Chondrocyte (in vitro differentiated cells): ENCODE results near the gene TECPR1. TPM values are rescaled to one million over a fixed set of nuclear protein-coding genes. Genes with fewer than 3 reads are reported as not detected.

Experiments
- DNase-seq: peaks from one replicate; pipeline ENCODE4 v3.0.0; 2021; ENCODE audit warnings: mixed read lengths, low spot score
- H3K27ac Mint-ChIP-seq: one replicate; pipeline ENCODE4 v1.8.0; 2021; ENCODE audit warnings: mild to moderate bottlenecking, moderate library complexity, mixed read lengths; ENCODE audit not compliant: unreplicated experiment
- H3K27me3 Mint-ChIP-seq: 2 replicates; pipeline ENCODE4 v1.8.0; 2021; ENCODE audit warnings: low read depth, mixed read lengths
- H3K36me3 Mint-ChIP-seq: 2 replicates; pipeline ENCODE4 v1.8.0; 2021; ENCODE audit warnings: low read depth, mixed read lengths
- H3K4me1 Mint-ChIP-seq: 2 replicates; pipeline ENCODE4 v1.8.0; 2021; ENCODE audit warnings: low read depth, mild to moderate bottlenecking, mixed read lengths
- H3K4me3 Mint-ChIP-seq: one replicate; pipeline ENCODE4 v1.8.0; 2021; ENCODE audit warnings: mild to moderate bottlenecking, moderate library complexity, mixed read lengths; ENCODE audit not compliant: unreplicated experiment
- H3K9me3 Mint-ChIP-seq: 2 replicates; pipeline ENCODE4 v1.8.0; 2021; ENCODE audit warnings: low read depth, mixed read lengths
- total RNA-seq: library from RNA; stranded (reverse); gene quantifications from 3 replicates; pipeline ENCODE4 v1.2.1, GENCODE V29; 2021
- TF ChIP-seq, protein P1 (sequence below): fragments of 200-600 bp; sonication (generic); IDR thresholded peaks from 2 replicates; pipeline ENCODE4 v1.5.0; 2021; ENCODE audit warnings: antibody characterized with exemption, mild to moderate bottlenecking, moderate library complexity

TECPR1 gene
- total RNA-seq, 1 donor from 2014 or later, result 27.3 TPM

DNA sequence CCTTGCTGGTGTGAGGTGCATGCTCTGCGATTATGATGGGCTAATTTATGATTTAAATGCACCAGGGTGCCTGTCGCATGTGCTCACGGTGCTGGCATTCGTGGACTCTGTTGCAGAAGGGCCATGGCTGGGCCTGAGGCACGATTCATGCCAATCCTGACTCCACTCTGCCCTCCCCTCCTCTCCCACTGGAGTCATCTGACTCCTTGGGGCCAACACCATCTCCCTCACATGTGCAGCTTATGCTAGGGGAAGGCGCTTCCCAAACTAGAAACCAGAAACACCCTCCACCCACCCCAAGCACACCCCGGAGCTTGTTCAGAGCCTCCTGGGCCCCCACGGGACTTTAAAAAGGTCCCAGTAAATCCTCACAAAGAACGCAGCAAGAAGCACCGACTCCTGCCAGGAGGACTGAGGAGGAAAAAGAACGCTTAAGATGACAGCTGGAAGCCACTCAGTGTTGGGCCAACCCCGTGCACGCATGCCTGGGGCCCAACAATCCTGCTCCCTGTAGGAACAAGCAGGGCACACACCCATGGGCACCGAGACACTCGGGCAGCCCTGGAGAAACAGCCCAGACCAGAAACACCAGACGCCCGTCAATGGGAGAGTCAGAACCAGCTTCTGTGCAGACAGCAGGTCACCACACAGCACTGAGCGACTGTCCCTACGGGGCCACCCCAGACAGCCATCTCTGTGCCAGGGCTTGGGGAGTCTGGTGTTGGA lies 43.6 kb upstream of the TECPR1 start:
- no peak for DNase-seq
- Mint-ChIP-seq H3K4me1 (peaks cover 5% of the 10 kb centered on the region), H3K9me3 (no peaks in the 10 kb centered on the region), H3K27me3 (no peaks in the 10 kb centered on the region), H3K4me3 (no peak overlapping the region), H3K36me3 (peaks cover 10% of the 10 kb centered on the region), H3K27ac (peak overlapping the region; percentile 17)
- TF ChIP-seq, protein P1, sequence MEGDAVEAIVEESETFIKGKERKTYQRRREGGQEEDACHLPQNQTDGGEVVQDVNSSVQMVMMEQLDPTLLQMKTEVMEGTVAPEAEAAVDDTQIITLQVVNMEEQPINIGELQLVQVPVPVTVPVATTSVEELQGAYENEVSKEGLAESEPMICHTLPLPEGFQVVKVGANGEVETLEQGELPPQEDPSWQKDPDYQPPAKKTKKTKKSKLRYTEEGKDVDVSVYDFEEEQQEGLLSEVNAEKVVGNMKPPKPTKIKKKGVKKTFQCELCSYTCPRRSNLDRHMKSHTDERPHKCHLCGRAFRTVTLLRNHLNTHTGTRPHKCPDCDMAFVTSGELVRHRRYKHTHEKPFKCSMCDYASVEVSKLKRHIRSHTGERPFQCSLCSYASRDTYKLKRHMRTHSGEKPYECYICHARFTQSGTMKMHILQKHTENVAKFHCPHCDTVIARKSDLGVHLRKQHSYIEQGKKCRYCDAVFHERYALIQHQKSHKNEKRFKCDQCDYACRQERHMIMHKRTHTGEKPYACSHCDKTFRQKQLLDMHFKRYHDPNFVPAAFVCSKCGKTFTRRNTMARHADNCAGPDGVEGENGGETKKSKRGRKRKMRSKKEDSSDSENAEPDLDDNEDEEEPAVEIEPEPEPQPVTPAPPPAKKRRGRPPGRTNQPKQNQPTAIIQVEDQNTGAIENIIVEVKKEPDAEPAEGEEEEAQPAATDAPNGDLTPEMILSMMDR, result no peak

DNA sequence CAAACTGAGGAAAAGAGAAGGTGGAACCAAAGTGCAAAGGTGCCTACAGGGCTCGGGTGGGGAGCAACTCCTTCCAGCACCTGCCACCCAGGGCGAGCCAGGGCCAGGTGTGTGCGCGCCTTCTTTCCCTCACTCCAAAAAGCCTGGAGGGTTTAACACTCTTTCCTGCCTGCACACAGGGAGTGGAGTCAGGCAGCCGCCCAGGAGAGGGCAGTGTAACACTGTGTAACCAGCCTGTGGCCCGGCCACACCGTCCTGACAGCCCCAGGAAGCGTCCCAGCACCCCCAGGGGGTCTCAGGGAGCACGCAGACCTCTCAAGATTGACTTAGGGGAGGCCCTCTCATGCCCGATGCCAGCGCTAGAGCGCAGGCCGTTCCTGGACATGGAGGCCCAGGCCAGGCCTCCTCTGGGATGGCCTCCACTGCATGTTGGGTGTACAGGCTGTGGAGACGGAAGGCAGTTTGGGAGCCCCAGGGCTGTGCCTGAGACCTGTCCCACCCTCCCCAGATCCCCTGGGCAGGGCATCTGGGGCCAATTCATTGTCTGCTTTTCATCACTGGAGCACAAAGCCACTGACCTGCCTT lies 42.9 kb upstream of the TECPR1 start:
- H3K27me3 Mint-ChIP-seq, result no peaks in the 10 kb centered on the region
- peaks cover 5% of the 10 kb centered on the region for H3K4me1 Mint-ChIP-seq
- no peak overlapping the region for H3K27ac Mint-ChIP-seq
- peaks cover 9% of the 10 kb centered on the region for H3K36me3 Mint-ChIP-seq
- TF ChIP-seq, protein P1, result peak; percentile 84
- no peak overlapping the region for H3K4me3 Mint-ChIP-seq
- no peak for DNase-seq
- no peaks in the 10 kb centered on the region for H3K9me3 Mint-ChIP-seq

DNA sequence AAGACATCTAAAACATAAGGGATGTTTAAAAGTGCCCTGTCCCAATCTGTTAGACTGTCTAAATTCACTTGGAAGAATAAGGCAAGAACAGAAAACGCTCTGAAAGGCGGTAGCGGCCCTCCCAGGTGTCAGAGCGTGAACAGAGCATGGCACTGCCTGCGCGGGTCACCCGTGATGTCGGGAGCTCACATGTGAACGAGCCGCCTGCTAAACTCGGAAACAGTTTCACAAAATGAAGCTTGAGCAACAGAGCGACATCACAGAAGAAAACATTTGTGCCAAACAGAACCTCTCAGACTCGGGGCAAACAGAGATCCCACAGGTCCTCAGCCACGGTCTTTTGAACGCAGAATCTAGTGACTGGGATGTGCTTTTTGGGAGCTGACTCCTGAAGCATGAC lies 42.3 kb upstream of the TECPR1 start:
- H3K36me3 Mint-ChIP-seq, result peaks cover 9% of the 10 kb centered on the region
- no peak for DNase-seq
- TF ChIP-seq, protein P1, result no peak
- no peaks in the 10 kb centered on the region for H3K27me3 Mint-ChIP-seq
- H3K27ac Mint-ChIP-seq, result peak overlapping the region; percentile 41
- H3K4me3 Mint-ChIP-seq, result no peak overlapping the region
- H3K9me3 Mint-ChIP-seq, result no peaks in the 10 kb centered on the region
- H3K4me1 Mint-ChIP-seq, result peaks cover 11% of the 10 kb centered on the region

DNA sequence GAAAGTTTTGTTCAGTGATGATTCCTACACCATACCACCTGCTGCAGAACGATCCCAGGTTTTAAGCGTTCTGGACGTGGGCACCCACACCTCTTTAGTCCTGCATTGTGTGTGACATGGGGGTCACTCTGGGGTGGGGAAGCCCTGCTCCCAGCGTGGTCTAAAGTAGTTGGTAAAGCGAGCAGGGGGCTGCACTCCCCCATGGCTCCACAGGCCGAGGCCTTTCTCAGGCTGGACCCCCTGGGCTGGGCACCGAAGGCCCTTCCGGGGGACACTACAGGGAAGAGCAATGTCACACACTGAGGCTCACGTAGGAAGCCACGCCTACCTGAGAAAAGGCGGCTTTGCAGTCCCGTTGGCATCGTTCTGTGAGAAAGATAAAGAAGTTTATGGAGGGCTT lies 41.7 kb upstream of the TECPR1 start:
- DNase-seq, result no peak
- peaks cover 9% of the 10 kb centered on the region for H3K36me3 Mint-ChIP-seq
- H3K4me3 Mint-ChIP-seq, result no peak overlapping the region
- H3K27me3 Mint-ChIP-seq, result no peaks in the 10 kb centered on the region
- H3K9me3 Mint-ChIP-seq, result no peaks in the 10 kb centered on the region
- H3K4me1 Mint-ChIP-seq, result peaks cover 15% of the 10 kb centered on the region
- TF ChIP-seq, protein P1, result no peak
- peak overlapping the region; percentile 77 for H3K27ac Mint-ChIP-seq

DNA sequence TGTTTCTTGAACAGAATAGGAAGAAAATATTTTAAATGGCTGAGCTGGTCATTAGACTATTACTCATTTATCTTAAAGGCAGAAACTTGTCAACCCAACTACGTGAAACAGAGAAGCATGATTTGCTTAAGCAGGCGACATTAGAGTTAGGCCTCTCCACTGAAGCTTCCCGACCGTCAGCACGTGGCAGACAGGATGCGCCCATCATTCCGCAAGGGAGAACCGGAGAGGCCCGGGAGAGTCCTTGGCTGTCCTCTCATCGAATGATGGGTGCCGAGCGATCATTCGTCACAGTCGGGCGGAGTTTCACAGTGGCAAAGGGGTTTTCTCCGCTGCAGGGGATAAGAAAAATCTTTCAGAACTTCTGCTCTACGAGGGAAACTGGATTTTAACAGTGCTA lies 41.2 kb upstream of the TECPR1 start:
- TF ChIP-seq, protein P1, result no peak
- no peaks in the 10 kb centered on the region for H3K9me3 Mint-ChIP-seq
- H3K4me3 Mint-ChIP-seq, result no peak overlapping the region
- DNase-seq, result no peak
- H3K4me1 Mint-ChIP-seq, result peaks cover 20% of the 10 kb centered on the region
- H3K27ac Mint-ChIP-seq, result no peak overlapping the region
- peaks cover 10% of the 10 kb centered on the region for H3K36me3 Mint-ChIP-seq
- no peaks in the 10 kb centered on the region for H3K27me3 Mint-ChIP-seq
